Smooth muscle cell (in vitro differentiated cells): ENCODE results near the gene PTEN. TPM values are rescaled to one million over a fixed set of nuclear protein-coding genes. Genes with fewer than 3 reads are reported as not detected.

Experiments used
- DNase-seq: peaks from one replicate; lab custom pipeline; 2025; ENCODE audit not compliant: unreplicated experiment; lab: John Stamatoyannopoulos, UW
- H2AFZ ChIP-seq: fragments of 200-600 bp; sonication (generic); 2 replicates; pipeline ENCODE4 v1.6.0; 2016; ENCODE audit warnings: antibody characterized with exemption, low read depth, mild to moderate bottlenecking
- H3F3A ChIP-seq: fragments of 200-600 bp; sonication (generic); 2 replicates; pipeline ENCODE4 v1.6.0; 2017; ENCODE audit warnings: antibody characterized with exemption, low read depth
- H3K27ac ChIP-seq: fragments of 200-600 bp; sonication (generic); 2 replicates; pipeline ENCODE4 v1.5.1; 2016; ENCODE audit warnings: low read depth, mild to moderate bottlenecking
- H3K27me3 ChIP-seq: fragments of 200-600 bp; sonication (generic); 2 replicates; pipeline ENCODE4 v1.6.1; 2016; ENCODE audit warnings: low read depth, mild to moderate bottlenecking
- H3K36me3 ChIP-seq: fragments of 200-600 bp; sonication (generic); 2 replicates; pipeline ENCODE4 v1.5.1; 2016; ENCODE audit warnings: low read depth
- H3K4me1 ChIP-seq: fragments of 200-600 bp; sonication (generic); 2 replicates; pipeline ENCODE4 v1.5.1; 2016; ENCODE audit warnings: low read depth
- H3K4me2 ChIP-seq: fragments of 200-600 bp; sonication (generic); 2 replicates; pipeline ENCODE4 v1.6.0; 2016; ENCODE audit warnings: mild to moderate bottlenecking
- H3K4me3 ChIP-seq: fragments of 200-600 bp; sonication (generic); 2 replicates; pipeline ENCODE4 v1.5.1; 2016; ENCODE audit warnings: mild to moderate bottlenecking
- H3K79me2 ChIP-seq: fragments of 200-600 bp; sonication (generic); 2 replicates; pipeline ENCODE4 v1.6.0; 2016; ENCODE audit warnings: low read depth, mild to moderate bottlenecking
- H3K9ac ChIP-seq: fragments of 200-600 bp; sonication (generic); 2 replicates; pipeline ENCODE4 v1.6.0; 2016; ENCODE audit warnings: low read depth
- H3K9me3 ChIP-seq: fragments of 200-600 bp; sonication (generic); replicated peaks from 2 replicates; pipeline ENCODE4 v1.5.1; 2016; ENCODE audit warnings: low read depth
- H4K20me1 ChIP-seq: fragments of 200-600 bp; sonication (generic); 2 replicates; pipeline ENCODE4 v1.6.0; 2016; ENCODE audit warnings: low read depth
- CTCF ChIP-seq: fragments of 200-600 bp; sonication (generic); IDR thresholded peaks from 2 replicates; pipeline ENCODE4 v1.5.1; 2017; ENCODE audit warnings: borderline replicate concordance, mild to moderate bottlenecking, antibody characterized with exemption; ENCODE audit not compliant: insufficient read depth, poor library complexity, severe bottlenecking
- WGBS: methylation state at CpG from one replicate; pipeline ENCODE4 v1.1.7; 2016; ENCODE audit warnings: low lambda C conversion rate; 5-methylcytosine and 5-hydroxymethylcytosine counted together
- polyA plus RNA-seq: library from polyadenylated mRNA; unstranded; fragments of >200 nt; fragmentation: Nextera tagmentation; extraction: Ambion mirVana; gene quantifications from 2 replicates; pipeline ENCODE4 v1.2.1, GENCODE V29; 2016
- total RNA-seq: library from RNA; depleted of rRNA; stranded (reverse); fragments of >200 nt; gene quantifications from 2 replicates; pipeline ENCODE4 v1.2.3, GENCODE V29; 2014

The PTEN gene
- total and polyA plus RNA-seq, 2 experiments from 2014 or later: 30.6 to 78.3 TPM

GRCh38 chr10:87930934-87931835, 67.8 kb downstream of the PTEN start:
- no peak for DNase-seq
- peaks cover 68% of the 10 kb centered on the region for H3K79me2 ChIP-seq
- peaks cover 12% of the 10 kb centered on the region for H3K36me3 ChIP-seq
- WGBS: 65% methylated on average over 4 of the region's 4 CpGs
- H3K9ac ChIP-seq: peak overlapping the region; percentile 21
- peaks cover 17% of the 10 kb centered on the region for H3K4me1 ChIP-seq
- no peak overlapping the region for H2AFZ ChIP-seq
- no peaks in the 10 kb centered on the region for H3K9me3 ChIP-seq
- H3F3A ChIP-seq: peaks cover 7% of the 10 kb centered on the region
- H3K27me3 ChIP-seq: no peaks in the 10 kb centered on the region
- H3K4me2 ChIP-seq: peak overlapping the region; percentile 8
- H3K4me3 ChIP-seq: no peak overlapping the region
- no peak for TF ChIP-seq CTCF
- peak overlapping the region; percentile 68 for H3K27ac ChIP-seq
- H4K20me1 ChIP-seq: peaks cover 99% of the 10 kb centered on the region

GRCh38 chr10:87931836-87932230, 68.4 kb downstream of the PTEN start:
- H3K79me2 ChIP-seq: peaks cover 73% of the 10 kb centered on the region
- H3K9ac ChIP-seq: no peak overlapping the region
- H3K27me3 ChIP-seq: no peaks in the 10 kb centered on the region
- TF ChIP-seq CTCF: no peak
- H3F3A ChIP-seq: peaks cover 9% of the 10 kb centered on the region
- H2AFZ ChIP-seq: no peak overlapping the region
- H4K20me1 ChIP-seq: peaks cover 99% of the 10 kb centered on the region
- H3K9me3 ChIP-seq: no peaks in the 10 kb centered on the region
- no peak for DNase-seq
- peaks cover 12% of the 10 kb centered on the region for H3K36me3 ChIP-seq
- no peak overlapping the region for H3K4me3 ChIP-seq
- H3K4me2 ChIP-seq: peak overlapping the region; percentile 8
- H3K4me1 ChIP-seq: peaks cover 17% of the 10 kb centered on the region
- peak overlapping the region; percentile 68 for H3K27ac ChIP-seq

- no peak overlapping the region for H2AFZ ChIP-seq
- peaks cover 11% of the 10 kb centered on the region for H3F3A ChIP-seq
- H3K4me3 ChIP-seq: no peak overlapping the region
- WGBS: 93% methylated on average over 3 of the region's 3 CpGs
- peaks cover 12% of the 10 kb centered on the region for H3K36me3 ChIP-seq
- no peak overlapping the region for H3K9ac ChIP-seq
- no peaks in the 10 kb centered on the region for H3K9me3 ChIP-seq
- H3K4me1 ChIP-seq: peaks cover 12% of the 10 kb centered on the region
- H4K20me1 ChIP-seq: peaks cover 99% of the 10 kb centered on the region
- H3K79me2 ChIP-seq: peaks cover 49% of the 10 kb centered on the region
- no peak for DNase-seq
- no peaks in the 10 kb centered on the region for H3K27me3 ChIP-seq
- no peak for TF ChIP-seq CTCF
- H3K4me2 ChIP-seq: no peak overlapping the region
- H3K27ac ChIP-seq: no peak overlapping the region
These were observed 72.1 kb downstream of the PTEN start for GRCh38 chr10:87935290-87936141.
